ENCODE data around the gene GPATCH2L. TPM values are rescaled to one million over a fixed set of nuclear protein-coding genes. Genes with fewer than 3 reads are reported as not detected.

GPATCH2L gene
- total RNA-seq, 4 donors from 2014 or later, result 40.8 to 170 (median 84.8) TPM

DNA sequence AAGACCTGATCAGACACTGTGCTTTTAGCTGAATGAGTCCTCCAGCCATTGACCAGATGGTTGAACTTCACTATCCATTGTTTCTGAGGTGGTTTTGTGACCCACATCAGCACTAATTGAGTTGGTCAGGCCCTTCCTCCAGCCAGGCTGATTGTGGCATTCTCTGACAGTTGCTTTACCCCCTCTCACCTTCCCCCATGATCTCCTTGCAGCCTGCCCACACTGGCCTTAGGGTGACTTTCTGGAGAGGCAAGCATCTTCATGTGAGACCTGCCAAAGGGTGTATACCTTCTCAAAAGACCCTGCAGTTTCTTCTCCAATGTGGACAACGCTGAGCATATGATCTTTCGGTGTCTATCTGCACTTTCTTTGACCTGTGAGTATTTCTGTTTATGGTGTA lies 83.9 kb downstream of the GPATCH2L start:
- TF ChIP-seq, protein P1, sequence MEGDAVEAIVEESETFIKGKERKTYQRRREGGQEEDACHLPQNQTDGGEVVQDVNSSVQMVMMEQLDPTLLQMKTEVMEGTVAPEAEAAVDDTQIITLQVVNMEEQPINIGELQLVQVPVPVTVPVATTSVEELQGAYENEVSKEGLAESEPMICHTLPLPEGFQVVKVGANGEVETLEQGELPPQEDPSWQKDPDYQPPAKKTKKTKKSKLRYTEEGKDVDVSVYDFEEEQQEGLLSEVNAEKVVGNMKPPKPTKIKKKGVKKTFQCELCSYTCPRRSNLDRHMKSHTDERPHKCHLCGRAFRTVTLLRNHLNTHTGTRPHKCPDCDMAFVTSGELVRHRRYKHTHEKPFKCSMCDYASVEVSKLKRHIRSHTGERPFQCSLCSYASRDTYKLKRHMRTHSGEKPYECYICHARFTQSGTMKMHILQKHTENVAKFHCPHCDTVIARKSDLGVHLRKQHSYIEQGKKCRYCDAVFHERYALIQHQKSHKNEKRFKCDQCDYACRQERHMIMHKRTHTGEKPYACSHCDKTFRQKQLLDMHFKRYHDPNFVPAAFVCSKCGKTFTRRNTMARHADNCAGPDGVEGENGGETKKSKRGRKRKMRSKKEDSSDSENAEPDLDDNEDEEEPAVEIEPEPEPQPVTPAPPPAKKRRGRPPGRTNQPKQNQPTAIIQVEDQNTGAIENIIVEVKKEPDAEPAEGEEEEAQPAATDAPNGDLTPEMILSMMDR (IDR thresholded peaks at IDR 0.05), result no peak
- no peak for TF ChIP-seq POLR2A (IDR thresholded peaks at IDR 0.05)
- no peak for DNase-seq
- H3K27me3 ChIP-seq, result no peaks in the 10 kb centered on the region
- 91 to 98% methylated on average over 2 of the region's 2 CpGs for WGBS, 2 donors
- H3K36me3 ChIP-seq, result no peaks in the 10 kb centered on the region
- no peak overlapping the region for H3K4me3 ChIP-seq (replicated peaks in 1 of 3)
- no peak overlapping the region for H3K27ac ChIP-seq
- intact Hi-C loops (cut with DNase I), result no loop called here
- no peaks in the 10 kb centered on the region for H3K9me3 ChIP-seq
- H3K4me1 ChIP-seq, result no peaks in the 10 kb centered on the region

DNA sequence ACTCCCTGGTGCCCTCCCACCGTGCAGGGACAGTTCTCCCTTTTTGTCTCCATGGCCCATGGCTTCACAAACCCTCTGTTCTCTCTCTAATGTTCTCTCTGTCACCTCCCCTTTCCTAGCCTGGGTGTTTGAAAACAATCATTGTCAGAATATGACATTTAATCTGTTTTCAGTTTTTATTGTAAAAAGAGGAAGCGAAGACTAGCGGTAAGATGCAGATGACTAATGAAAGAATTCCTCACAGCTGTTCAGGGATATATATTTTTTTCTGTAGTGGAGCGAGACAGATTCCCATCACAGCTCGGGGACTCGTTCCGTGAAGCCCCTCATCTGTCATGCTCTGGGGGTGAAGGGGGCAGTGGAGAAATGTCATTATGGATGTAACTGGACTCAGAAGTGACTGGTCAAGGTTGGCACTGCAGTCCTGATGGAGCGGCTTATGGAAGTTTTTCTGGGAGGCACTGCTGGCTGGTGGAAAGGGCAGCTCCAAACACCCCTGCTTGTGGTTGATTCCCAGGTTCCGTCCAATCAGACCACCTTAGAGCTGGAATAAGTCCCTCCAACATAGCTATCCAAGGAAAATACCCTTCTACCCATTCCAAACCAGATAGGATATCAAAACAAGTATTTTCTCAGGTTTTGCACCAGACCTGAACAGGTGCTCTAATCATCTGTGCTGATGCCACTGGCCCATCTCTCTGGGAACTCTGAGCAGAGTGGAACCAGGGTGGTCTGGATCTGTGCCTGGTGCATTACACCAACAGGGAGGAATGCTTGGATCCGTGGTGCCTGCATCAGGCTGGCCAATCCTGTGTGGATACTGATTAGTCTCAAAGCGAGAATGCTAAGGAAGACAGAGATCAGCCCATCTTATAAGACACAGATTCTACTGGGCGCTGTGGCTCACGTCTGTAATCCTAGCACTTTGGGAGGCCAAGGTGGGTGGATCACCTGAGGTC lies 84.7 kb downstream of the GPATCH2L start:
- 87 to 89% methylated on average over 13 of the region's 13 CpGs for WGBS, 2 donors
- Histone ChIP-seq H3K4me3 (replicated peaks in 1 of 3) (no peak overlapping the region), H3K27ac (no peak overlapping the region), H3K4me1 (no peaks in the 10 kb centered on the region), H3K36me3 (no peaks in the 10 kb centered on the region), H3K9me3 (no peaks in the 10 kb centered on the region), H3K27me3 (no peaks in the 10 kb centered on the region)
- intact Hi-C loops (cut with DNase I), result no loop called here
- TF ChIP-seq, protein P1 (IDR thresholded peaks at IDR 0.05), result no peak
- no peak for TF ChIP-seq POLR2A (IDR thresholded peaks at IDR 0.05)
- no peak for DNase-seq

DNA sequence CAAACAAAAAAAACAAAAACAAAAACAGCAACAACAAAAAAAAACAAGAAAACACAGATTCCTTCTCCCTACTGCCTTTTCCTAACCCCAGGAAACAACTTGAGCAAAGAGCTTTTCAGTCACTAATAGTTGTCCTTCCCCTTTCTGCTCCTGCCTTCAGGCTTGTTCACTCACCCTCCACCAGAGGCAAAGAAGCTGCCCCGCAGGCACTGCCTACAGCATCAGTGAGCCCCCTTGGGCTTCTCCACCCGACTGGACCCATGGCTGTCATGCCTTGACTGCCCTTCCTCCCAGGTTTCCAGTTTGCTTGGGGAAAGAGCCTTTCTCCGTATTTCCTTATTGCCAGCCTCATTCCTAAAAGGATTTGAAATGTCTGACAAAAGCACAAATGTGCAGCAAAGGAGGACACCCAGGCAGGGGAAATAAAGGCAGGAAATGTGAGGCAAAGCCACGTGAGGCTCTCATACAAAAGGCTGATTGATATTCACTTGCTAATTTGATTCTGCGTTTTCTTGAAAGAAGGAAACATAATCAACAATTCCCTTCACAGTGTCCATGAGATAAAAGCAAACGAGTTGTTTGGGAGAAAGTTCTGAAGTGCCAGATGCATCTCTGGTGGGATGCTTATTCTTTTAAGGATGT lies 85.7 kb downstream of the GPATCH2L start:
- 59 to 71% methylated on average over 6 of the region's 6 CpGs for WGBS, 2 donors
- H3K27ac ChIP-seq, result no peak overlapping the region
- no peak for DNase-seq
- H3K27me3 ChIP-seq, result no peaks in the 10 kb centered on the region
- H3K36me3 ChIP-seq, result no peaks in the 10 kb centered on the region
- no peaks in the 10 kb centered on the region for H3K4me1 ChIP-seq
- TF ChIP-seq POLR2A (IDR thresholded peaks at IDR 0.05), result no peak
- TF ChIP-seq, protein P1 (IDR thresholded peaks at IDR 0.05), result no peak
- intact Hi-C loops (cut with DNase I), result no loop called here
- H3K9me3 ChIP-seq, result no peaks in the 10 kb centered on the region
- no peak overlapping the region for H3K4me3 ChIP-seq (replicated peaks in 1 of 3)

DNA sequence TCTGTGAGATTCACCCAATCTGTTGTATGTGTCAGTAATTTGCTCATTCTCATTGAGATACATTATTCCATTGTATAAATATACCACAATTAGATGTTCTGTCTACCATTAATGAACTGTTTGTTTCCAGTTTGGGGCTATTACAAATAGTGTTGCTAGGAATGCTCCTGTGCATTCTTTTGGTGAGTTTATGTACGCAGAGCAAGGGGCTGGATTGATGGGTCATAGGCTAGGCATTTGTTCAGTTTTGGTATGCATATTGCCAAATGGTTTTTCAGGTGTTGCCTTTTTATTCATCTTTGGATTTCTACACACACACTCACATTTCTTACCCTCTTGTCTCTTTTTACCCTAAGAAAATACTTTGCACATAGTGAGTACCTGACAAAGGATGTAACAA lies 93.4 kb downstream of the GPATCH2L start:
- Histone ChIP-seq H3K4me3 (replicated peaks in 1 of 3) (no peak overlapping the region), H3K4me1 (no peaks in the 10 kb centered on the region), H3K27ac (no peak overlapping the region), H3K9me3 (no peaks in the 10 kb centered on the region), H3K36me3 (no peaks in the 10 kb centered on the region), H3K27me3 (no peaks in the 10 kb centered on the region)
- DNase-seq, result no peak
- 89 to 91% methylated on average over 1 of the region's 1 CpG for WGBS, 2 donors
- TF ChIP-seq, protein P1 (IDR thresholded peaks at IDR 0.05), result no peak
- TF ChIP-seq POLR2A (IDR thresholded peaks at IDR 0.05), result no peak
- intact Hi-C loops (cut with DNase I), result no loop called here

DNA sequence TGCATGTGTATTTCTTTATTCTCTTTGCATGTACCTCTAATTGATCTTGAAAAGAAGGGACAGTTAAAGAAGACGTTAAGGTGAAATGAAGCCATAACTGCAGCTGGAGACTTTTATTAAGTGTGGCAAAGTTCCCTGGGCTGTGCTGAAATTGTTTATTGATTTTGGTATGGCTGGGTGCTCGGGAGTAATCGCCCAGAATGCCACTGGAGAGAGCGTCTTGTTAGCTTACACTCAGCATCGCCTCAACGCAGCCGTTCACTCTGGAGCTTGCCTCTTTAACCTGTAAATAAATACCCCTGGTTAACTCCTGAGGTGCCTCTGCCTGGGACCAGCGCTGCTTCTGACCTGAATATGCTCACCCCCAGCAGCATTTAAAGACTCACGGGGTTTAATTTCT lies 98.6 kb downstream of the GPATCH2L start:
- H3K27me3 ChIP-seq, result no peaks in the 10 kb centered on the region
- H3K36me3 ChIP-seq, result no peaks in the 10 kb centered on the region
- H3K27ac ChIP-seq, result no peak overlapping the region
- intact Hi-C loops (cut with DNase I), result no loop called here
- no peak for DNase-seq
- no peak overlapping the region for H3K4me3 ChIP-seq (replicated peaks in 1 of 3)
- 14 to 15% methylated on average over 9 of the region's 9 CpGs for WGBS, 2 donors
- H3K9me3 ChIP-seq, result no peaks in the 10 kb centered on the region
- TF ChIP-seq POLR2A (IDR thresholded peaks at IDR 0.05), result no peak
- TF ChIP-seq, protein P1 (IDR thresholded peaks at IDR 0.05), result no peak
- no peaks in the 10 kb centered on the region for H3K4me1 ChIP-seq

Measured in thyroid gland (tissue), 4 donors.